Activated CD8-positive, alpha-beta memory T cell treated with anti-CD3 and anti-CD28 coated beads for 24 hours (primary cell): ENCODE data around the gene ANGEL2.
"Not testable (repeated sequence)": the region's sequence is repeated elsewhere in the genome, so short reads cannot be mapped to it uniquely, and the experiment has no call there.

Source experiments
- DNase-seq: peaks from one replicate; pipeline ENCODE4 v3.0.0-alpha.2; 2020

The ANGEL2 gene, protein sequence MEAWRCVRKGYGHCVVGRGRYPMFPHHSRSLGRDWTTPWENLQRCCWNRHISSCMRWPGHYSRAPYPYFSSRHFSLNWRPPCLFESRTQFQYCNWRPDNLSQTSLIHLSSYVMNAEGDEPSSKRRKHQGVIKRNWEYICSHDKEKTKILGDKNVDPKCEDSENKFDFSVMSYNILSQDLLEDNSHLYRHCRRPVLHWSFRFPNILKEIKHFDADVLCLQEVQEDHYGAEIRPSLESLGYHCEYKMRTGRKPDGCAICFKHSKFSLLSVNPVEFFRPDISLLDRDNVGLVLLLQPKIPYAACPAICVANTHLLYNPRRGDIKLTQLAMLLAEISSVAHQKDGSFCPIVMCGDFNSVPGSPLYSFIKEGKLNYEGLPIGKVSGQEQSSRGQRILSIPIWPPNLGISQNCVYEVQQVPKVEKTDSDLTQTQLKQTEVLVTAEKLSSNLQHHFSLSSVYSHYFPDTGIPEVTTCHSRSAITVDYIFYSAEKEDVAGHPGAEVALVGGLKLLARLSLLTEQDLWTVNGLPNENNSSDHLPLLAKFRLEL

DNA sequence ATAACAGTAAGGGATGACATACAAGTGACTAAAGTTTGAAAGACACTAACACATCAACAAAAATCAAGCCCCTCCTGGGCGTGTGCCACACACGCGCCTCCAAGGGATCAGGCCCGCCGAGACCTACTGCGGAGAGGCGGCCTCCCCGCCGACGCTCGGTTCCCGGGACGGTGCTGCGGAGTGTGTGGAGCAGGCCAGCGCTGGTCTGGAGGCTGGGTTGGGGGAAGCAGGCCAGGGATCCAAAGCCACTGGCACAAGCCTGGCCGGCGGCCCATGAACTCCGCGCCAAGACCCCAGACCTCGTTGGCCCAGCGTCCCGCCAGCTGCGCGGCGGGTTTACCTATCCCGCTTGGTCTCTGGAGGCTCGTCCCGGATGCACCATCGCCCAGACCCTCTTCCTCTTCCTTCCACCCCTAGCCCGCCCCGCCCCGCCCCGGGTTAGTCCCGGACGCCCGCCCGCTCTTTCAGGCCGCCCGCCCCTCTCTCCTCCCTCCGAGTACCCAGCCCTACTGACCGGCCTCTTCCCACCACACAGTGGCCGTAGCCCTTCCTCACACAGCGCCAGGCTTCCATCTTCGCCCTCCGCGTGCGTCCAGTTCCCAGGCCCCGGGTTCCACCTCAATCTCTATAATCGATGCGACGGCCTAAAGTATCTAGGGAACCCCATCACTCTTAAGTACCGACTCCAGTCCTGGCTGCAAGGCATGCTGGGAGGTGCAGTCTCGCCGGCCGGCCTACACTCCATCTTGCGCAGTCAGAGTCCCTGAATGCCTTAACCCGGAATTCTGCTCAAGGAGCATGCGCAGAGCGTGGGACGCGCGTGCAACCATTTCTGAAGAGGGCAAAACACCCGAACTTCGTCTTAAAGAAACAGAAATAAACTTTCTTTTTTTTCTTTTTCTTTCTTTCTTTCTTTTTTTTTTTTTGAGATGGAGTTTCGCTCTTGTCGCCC, at the start of gene ANGEL2:
ANGEL2 (minus strand) TSS at position 769 of the 952 bp plus-strand sequence; CDS start at position 573, 196 bp downstream.
- peak; percentile 96 for DNase-seq

DNA sequence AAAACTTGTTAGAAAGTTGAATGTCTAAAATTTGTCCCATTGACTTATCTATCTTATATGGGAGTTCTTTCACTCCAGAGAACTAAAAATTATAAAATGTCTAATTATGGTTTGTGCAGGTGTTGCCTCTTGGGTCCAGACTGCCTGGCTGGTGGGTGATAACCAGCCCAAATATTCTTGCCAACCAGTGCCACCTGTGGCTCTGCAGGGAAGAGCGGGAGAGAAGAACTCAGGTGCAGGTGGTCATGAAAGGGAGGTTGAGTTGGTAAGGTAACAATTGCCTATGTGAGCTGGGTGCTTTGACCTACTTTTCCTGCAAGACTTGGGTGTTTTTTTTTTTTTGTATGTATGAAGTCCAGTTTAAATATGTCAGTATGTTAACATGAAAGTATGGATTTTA, 45.6 kb upstream of the ANGEL2 start:
- DNase-seq = no peak

DNA sequence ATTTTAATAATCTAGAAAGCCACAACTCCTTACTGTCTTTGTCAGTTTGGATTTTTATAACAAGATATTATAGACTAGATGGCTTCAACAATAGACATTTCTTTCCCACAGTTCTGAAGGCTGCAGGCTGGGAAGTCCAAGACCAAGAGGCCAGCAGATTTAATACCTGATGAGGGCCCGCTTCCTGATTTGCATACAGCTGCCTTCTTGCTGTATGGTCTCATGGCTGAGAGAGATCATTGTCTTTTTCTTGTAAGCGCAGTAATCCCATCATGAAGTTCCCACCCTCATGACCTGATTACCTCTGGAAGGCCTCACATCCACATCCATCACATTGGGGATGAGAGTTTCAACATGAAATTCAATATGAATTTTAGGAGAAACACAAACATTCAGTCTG, 45.2 kb upstream of the ANGEL2 start:
- no peak for DNase-seq

DNA sequence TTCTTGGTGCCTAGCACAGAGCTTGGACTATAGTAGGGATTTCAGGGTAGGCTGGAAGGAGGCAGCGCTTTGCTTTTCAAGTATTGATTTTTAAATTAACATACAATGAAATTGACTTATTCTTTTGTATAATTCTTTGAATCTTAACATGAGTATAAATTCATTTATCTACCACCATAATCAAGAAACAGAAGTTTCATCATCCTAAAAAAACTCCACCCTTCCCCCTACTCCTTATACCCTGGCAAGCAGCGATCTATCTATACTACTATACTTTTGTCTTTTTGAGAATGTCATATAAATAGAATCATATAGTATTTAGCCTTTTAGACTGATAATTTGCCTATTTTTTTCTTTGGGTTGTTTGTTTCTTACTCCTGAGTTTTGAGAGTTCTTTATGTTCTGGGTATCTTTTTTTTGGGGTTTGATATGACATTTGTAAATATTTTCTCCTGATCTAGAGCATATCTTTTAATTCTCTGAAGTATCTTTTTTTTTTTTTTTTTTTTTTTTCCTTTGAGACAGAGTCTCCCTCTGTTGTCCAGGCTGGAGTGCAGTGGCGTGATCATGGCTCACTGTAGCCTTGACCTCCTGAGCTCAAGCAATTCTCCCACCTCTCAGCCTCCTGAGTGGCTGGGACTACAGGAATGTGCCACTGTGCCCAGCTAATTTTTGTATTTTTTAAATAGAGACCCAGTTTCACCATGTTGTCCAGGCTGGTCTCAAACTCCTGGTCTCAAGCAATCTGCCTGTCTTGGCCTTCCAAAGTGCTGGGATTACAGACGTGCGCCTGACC, 41.8 kb upstream of the ANGEL2 start:
- no peak for DNase-seq

DNA sequence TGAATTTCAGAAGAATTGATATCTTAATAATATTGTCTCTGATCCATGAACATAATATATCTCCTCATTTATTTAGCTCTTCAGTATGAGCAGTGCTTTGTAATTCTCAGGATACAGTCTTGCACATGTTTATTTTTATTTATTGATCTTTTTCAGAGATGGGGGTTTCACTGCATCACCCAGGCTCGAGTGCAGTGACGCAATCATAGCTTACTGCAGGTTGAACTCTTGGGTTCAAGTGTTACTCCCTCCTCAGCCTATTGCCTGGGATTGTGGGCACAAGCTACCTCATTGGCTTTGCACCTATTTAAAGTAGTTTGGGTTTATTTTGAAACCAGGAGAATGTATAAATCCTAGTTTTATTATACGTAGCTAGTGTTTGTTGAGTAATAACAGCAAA, 40.1 kb upstream of the ANGEL2 start:
- DNase-seq = no peak

DNA sequence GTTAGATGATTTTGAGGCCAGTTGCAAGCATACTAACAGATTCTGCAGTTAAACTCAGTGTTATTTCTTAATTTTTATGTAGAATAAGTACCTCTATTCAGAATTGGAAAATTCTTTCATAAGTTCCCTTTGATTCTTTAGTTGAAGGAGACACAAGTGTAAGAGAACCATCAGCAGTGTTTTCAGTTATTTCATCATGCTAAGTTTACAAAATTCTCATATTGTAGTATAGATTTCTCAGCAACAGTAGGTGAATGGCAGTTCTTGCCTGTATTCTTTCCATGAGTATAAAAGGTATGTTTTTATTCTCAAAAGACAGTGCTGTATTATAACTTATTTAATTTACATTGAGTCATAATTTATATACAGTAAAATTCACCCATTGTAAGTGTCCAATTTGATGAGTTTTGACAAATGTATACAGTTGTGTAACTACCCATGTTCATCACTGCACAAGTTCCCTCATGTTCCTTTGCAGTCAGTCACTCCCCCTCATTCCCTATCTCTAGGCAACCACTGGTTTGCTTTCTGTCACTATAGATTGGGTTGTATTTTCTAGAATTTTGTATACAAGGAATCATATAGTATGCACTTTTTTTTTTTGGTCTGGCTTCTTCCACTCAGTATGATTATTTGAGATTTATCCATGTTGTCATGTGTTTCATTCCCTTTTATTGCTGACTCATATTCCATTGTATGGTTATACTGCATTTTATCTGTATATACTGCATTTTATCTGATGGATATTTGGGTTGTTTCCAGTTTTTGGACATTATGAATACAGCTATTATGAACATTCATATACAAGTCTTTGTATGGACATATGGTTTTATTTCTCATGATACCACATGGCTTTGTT, 39.3 kb upstream of the ANGEL2 start:
- no peak for DNase-seq

DNA sequence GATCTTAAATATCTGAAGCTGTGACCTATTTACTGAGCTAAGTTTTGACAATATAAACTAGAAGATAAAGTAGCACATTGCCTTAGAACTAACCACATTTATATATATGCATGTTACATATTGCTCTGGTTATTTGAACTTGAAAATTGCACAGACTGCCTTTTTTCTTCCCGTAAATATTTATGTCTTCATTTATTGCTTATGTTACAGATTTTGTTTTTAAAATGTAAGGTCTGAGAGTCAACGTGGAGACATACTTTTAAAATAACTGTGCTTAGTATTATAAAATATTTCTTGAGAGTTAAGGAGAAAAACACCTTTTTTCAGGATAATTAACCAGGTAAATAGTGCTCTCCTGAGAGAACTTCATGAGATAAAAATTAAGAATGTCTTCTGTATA, 38.5 kb upstream of the ANGEL2 start:
- no peak for DNase-seq

DNA sequence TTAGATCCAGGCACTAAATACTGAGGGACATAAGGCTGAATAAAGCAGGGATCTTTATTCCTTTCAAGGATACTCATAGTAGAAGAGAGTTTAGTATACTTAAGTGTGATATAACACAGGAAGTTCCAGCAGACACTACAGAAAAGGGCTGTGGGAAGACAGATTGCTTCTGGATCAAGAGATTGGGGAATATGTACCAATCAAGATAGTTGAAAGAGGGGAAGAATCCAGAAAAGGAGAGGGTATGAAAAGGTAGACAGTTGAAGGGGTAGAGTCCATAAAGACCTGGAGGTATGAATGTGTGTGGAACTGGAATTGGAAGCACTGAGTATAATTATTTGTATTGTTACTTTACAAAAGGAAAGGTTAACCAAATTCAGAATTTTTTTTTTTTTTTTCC, 37.8 kb upstream of the ANGEL2 start:
- no peak for DNase-seq

DNA sequence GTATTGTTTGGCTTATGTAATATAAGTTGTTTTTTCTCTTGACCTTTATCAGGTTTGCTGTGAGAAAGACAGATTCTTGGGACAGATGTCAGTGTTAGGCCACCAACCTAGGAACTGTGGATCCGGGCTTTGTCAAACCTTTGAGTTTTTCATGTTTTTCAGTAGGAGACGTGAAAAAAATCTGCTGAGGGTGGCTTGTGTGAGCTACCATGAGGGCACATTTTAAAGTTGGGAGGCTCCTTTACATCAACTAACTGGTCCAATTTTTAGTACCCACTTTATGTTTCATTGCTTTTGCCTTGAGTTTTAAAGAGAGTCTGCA, 36.2 kb upstream of the ANGEL2 start:
- DNase-seq = no peak

DNA sequence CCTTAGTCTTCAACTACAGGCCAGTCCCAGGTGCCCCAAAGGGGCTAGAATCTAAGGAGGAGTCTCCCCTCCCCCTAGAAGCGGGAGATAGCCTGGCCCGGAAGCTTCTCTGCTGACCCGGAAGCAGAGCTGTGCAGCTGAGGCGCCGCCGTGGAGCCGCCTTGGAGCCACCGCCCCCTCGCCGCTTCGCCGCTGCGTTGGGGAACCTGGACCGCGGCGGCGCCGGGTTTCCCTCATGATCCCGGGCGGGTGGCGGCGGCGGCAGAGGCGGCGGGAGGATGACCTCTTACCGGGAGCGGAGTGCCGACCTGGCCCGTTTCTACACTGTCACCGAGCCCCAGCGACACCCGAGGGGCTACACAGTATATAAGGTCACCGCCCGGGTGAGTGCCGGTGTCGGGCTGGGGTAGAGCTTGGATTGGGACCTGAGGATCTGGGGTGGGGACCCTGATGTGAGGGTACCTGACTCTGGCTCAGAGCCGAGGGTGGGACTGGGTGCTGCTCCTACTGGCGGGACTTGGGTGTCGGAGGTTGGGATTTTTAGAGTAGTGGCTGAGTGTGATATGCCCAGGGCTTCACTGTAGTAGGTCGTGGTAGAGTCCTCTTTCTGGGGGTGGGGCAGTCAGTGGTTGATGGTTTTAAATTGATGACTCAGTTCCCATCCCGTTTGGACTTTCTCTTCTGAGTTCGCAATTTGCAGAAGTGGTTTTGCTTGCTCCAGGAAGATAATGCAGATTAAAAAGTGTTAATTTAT, 35.6 kb upstream of the ANGEL2 start, which contains the start of gene RPS6KC1:
RPS6KC1 (plus strand) TSS at position 115 of the 754 bp plus-strand sequence; CDS start at position 279, 164 bp downstream.
- DNase-seq = peak; percentile 90

DNA sequence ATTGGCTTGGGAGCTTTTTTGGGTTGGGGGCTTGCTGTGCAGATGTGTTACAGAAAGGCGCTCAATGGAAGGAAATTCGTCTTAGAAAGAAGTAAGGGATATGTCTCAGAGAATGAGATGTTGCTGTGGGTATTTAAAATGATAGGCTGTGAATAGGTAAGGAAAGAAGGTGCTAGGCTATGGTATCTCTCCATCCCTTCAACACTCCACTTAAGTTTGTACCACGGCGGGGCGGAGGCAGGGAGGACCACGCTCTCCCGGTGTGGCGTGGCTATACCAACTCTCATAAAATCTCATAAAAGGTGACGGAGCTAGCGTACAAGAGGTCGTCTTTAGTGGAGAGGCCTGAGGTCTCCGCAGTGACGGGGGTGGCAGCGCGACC, 35.1 kb upstream of the ANGEL2 start:
- DNase-seq = no peak

DNA sequence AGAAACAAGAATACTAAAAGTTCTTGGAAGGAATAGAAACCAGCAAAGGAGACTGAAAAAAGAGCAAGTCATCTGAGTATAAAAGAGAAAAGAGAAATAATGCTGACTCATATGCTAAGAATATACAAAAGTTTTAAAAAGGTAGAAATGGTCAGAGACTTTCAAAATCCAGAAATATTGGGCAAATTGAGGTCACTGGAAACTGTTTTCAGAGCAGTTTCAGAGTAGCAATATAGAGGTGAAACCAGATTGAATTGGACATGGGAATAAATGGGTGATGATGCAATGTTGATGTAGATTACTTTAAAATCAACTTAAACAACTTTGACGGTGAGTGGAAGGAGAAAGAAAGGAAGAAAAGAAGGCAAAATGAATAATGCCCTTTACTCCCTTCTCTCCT, 33.6 kb upstream of the ANGEL2 start:
- DNase-seq = no peak

DNA sequence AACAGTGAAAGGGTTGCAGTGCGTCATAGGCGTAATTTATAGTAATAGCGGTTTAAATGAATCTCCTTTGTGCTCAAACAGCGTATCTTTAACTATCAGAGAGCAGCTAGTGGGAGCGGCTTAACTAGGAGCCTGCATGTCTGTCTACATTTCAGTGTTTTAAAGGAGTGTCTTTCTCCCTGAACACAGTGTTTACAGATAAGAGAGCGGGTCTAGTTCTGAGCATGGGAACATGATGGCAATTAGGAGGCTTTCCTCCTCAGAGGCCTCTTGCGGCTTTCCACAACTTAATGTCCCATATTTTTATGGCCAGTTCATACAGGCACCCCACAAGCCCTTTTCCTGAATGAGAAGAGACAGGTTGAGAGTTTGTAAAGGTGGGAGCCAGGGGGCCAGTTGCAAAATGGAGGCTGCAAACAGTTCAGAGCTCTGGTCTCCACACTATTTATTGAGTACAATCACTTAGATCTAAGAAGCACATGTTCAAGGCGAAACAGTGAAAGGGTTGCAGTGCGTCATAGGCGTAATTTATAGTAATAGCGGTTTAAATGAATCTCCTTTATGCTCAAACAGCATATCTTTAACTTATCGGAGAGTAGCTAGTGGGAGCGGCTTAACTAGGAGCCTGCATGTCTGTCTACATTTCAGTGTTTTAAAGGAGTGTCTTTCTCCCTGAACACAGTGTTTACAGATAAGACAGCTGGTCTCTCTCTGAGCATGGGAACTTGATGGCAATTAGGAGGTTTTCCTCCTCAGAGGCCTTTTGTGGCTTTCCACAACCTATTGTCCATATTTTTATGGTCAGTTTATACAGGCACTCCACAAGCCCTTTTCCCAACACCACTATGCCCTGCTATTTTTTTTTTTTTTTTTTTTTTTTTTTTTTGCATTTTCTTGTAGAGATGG, 29.9 kb upstream of the ANGEL2 start:
- DNase-seq = not testable (repeated sequence)

DNA sequence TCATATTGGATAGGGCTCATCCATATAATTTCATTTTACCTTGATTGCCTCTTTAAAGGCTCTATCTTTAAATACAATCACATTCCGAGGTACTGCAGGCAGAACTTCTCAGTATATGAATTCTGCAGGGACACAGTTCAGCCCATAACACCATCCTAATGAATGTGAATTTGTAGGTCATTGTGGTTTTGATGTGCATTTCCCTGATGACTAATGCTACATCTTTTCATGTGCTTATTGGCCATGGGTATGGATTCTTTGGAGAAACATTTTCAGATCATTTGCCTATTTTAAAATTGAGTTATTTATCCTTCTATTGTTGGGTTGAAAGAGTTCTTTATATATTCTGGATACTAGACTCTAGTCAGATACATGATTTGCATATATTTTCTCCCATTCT, 25.8 kb upstream of the ANGEL2 start:
- no peak for DNase-seq

DNA sequence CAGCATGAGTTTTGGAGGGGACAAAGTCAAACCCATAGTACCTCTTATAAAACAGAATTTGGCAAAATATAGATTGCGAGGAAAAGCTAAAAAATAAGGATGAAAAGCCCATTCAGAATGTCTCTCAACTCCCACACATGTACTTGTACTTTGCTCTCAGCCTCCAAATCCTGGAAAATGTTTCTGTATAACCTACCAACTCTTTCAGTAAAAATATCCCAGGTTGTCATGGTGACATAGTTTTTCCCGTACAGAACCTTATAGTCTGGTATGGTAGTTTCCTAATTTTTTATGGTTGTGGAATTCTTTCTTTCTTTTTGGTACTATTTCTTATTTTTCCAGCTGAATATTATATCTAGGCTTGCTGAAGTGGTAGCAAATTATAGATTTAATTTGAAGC, 19.9 kb upstream of the ANGEL2 start:
- DNase-seq = no peak

DNA sequence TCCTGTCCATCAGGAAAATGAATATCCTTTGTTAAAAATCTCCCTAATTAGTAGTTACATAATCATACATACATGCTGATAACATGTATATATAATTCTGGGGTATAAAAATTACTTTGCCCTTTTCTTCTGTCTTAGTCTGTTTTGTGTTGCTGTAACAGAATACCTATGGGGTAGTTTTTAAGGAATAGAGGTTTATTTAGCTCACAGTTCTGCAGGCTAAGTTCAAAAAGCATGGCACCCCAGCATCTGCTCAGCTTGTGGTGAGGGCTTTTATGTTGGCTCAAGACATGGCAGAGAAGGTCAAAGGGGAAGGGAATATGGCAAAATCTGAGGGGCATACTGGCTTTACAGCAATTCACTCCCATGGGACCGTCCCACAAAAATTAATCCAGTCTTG, 19.0 kb upstream of the ANGEL2 start:
- no peak for DNase-seq

DNA sequence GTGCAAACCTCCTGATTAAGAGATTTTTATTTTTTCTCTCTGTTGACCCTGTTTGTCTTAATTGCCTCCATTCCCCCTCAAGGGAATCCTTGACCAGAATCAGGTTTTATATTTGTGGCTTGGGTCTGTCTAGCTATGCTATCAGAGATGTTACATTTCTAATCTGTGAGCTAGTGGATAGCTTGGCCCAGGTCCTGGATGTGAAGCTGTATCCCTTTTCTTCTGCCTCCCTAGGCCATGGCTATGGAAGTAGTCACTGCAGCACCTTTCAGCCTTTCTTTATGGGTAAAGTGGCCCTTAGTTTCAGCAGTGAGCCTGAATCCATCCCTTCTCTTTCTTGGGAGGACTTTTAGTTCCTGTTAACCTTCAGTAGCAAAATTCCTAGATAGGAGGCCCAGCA, 17.0 kb upstream of the ANGEL2 start:
- DNase-seq = no peak

DNA sequence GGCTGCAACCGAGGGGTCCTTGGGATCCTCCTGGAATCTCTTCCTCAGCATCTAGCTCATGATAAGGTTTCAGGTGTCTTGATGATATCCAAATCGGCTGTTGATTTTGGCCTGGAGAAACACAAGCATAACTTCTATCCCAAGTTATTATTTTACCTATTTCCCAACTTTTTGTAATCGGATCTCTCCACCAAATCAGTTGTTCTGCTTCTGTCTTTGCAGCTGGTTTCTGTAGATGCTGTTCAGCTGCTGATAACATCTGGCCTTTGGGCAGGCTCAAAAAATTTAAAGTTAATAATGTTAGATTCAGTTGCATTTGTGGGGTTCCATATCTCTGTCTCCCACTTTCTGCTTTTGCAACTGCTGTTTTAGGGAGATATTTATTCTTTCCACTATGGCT, 11.4 kb upstream of the ANGEL2 start:
- DNase-seq = not testable (repeated sequence)

DNA sequence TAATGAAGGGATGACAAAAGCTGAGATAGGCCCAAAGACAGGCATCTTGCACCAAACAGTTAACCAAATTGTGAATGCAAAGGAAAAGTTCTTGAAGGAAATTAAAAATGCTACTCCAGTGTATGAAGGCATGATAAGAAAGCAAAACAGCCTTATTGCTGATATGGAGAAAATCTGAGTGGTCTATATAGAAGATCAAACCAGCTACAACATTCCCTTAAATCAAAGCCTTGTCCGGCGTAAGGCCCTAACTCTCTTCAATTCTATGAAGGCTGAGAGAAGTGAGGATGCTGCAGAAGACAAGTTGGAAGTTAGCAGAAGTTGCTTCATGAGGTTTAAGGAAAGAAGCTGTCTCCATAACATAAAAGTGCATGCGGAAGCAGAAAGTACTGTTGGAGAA, 4.3 kb upstream of the ANGEL2 start:
- DNase-seq = no peak

DNA sequence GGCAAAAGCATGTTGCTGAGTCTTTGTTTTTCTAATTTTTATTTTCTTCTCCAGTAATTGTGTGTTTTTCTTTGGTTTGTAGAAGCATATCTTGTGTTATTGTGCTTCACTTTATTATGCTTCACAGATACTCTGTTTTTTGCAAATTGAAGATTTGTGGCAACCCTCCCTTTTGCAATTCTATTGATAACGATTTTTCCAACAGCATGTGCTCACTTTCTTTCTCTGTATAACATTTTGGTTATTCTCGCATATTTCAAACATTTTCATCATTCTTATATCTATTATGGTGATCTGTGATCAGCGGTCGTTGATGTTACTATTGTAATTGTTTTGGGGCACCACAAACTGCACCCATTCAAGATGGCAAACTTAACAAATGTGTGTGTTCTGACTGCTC, 3.8 kb upstream of the ANGEL2 start:
- no peak for DNase-seq
